ENCODE data around the gene CRACR2B. TPM values are rescaled to one million over a fixed set of nuclear protein-coding genes. Genes with fewer than 3 reads are reported as not detected.

CRACR2B gene
- total RNA-seq, 4 donors from 2014 or later = 0.48 to 5.7 (median 3.5) TPM

DNA sequence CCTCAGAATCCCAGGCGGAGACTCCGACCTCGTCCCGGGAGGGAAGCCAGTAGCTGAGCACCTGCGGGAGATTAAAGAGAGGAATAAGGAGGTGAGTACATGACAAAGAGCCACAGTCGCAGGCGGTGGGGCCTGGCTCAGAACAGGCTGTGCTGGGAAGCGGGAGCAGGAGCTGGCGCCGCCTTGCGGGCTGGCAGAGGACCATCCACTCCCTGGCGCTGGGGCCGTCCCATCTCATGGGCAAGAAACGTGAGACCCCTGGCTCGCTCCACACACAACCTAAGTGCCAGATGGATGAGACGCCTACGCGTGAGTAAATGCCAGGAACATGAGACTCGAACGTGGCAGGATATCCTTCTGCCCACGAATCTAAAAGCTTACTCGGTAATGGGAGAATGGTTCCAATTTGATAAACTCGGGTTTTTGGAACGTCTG is 44.1 kb upstream of the CRACR2B start:
- Histone ChIP-seq H3K27ac (peak overlapping the region in 3 of 4 donors; percentile 2 to 35 (median 32)), H3K27me3 (peaks cover 0 to 17% (median 0%) of the 10 kb centered on the region in 4 donors), H3K4me3 (peak overlapping the region in 1 of 4 donors; percentile 7), H3K36me3 (peaks cover 0 to 14% (median 0%) of the 10 kb centered on the region in 3 donors), H3K9me3 (no peaks in the 10 kb centered on the region), H3K4me1 (peaks cover 9 to 46% (median 20%) of the 10 kb centered on the region in 3 donors)
- intact Hi-C loops (cut with DNase I) = no loop called here
- 4 to 13% methylated on average over 19 to 21 of the region's 24 CpGs for WGBS, 2 donors
- no peak for TF ChIP-seq POLR2A (IDR thresholded peaks at IDR 0.05)
- TF ChIP-seq, protein P1, sequence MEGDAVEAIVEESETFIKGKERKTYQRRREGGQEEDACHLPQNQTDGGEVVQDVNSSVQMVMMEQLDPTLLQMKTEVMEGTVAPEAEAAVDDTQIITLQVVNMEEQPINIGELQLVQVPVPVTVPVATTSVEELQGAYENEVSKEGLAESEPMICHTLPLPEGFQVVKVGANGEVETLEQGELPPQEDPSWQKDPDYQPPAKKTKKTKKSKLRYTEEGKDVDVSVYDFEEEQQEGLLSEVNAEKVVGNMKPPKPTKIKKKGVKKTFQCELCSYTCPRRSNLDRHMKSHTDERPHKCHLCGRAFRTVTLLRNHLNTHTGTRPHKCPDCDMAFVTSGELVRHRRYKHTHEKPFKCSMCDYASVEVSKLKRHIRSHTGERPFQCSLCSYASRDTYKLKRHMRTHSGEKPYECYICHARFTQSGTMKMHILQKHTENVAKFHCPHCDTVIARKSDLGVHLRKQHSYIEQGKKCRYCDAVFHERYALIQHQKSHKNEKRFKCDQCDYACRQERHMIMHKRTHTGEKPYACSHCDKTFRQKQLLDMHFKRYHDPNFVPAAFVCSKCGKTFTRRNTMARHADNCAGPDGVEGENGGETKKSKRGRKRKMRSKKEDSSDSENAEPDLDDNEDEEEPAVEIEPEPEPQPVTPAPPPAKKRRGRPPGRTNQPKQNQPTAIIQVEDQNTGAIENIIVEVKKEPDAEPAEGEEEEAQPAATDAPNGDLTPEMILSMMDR (IDR thresholded peaks at IDR 0.05) = peak; percentile 34 to 88 (median 70)
- DNase-seq = no peak

DNA sequence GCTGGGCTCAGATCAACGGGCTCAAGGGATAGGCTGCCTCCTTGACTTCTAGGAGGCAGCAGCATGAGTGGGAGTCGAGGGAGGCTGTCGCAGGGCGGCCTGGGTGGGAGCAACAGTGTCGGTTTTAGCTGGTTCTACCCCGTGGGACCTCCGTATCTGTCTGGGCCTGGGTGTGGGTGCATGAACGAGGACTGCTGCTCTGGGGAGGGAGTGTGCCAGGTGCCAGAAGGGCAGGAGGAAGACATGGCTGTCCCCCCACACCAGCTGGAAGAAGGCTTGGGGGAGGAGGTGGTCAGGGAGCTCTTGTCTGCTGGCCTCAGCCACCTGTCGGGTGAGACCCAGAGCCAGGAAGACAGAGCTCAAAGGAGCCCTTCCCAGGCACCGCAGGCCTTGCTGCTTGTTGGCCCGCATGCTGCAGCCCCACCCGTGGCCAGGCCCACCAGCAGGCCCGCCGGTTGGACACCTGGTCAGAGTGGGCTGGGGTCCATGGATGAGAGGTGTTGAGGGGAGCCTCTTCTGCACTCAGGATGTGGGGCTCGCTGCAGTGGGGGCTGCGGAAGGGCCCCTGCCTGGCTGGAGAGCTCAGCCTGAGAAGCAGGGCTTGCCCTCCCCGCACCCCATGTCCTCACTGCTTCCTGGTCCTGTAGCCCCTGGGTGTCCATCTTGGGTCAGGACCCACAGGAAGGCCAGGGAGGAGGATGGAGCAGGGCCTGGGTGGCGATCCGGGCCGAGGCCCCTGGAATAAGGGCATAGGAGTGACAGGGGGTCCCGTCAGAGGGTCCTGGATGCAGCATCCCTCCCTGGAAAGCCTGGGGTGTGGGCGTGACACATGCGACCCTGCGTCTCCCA is 41.3 kb upstream of the CRACR2B start:
- intact Hi-C loops (cut with DNase I) = no loop called here
- 58 to 84% methylated on average over 4 to 7 of the region's 24 CpGs for WGBS, 2 donors
- TF ChIP-seq, protein P1 (IDR thresholded peaks at IDR 0.05) = no peak
- TF ChIP-seq POLR2A (IDR thresholded peaks at IDR 0.05) = no peak

DNA sequence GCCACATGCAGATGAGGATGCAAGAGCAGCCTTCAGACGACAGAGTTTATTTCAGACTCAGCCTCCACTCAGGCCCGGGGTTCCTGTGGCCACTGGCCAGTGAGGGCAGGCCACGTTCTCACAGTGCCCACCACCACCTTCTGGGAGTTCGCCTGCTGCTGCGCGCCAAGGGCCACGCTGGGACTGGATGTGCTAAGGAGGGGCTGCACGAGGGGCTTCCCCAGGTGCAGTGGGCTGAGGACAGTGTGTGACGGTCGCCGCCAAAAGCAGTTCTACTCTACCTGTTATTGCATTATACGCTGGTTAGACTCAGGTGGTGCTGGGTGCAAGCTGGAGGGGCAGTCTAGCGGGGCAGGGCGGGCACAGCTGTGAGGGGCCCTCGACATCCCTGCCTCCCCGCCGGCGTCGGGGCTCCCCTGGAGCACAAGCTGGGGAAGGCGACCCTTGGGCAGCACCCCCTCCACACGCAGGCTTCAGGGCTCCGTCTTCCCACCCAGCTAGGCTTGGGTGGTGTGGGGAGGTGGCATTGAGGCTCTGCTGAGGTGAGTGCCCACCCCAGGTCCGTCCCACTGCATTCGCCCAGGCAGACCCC is 40.5 kb upstream of the CRACR2B start:
- intact Hi-C loops (cut with DNase I) = no loop called here
- DNase-seq = no peak

More for the DNA sequence above, 41.3 kb upstream of the CRACR2B start:
- Histone ChIP-seq H3K4me3 (no peak overlapping the region), H3K27me3 (peaks cover 0 to 34% (median 3%) of the 10 kb centered on the region in 4 donors), H3K27ac (no peak overlapping the region), H3K36me3 (peaks cover 0 to 3% (median 1%) of the 10 kb centered on the region in 3 donors), H3K4me1 (peaks cover 0 to 45% (median 19%) of the 10 kb centered on the region in 3 donors), H3K9me3 (no peaks in the 10 kb centered on the region)
- no peak for DNase-seq

GRCh38 chr11:788009-788640 is 39.6 kb upstream of the CRACR2B start:
- no peak for DNase-seq
- Histone ChIP-seq H3K36me3 (peaks cover 3 to 19% (median 4%) of the 10 kb centered on the region in 3 donors), H3K4me3 (no peak overlapping the region), H3K27ac (no peak overlapping the region), H3K4me1 (peaks cover 0 to 28% (median 7%) of the 10 kb centered on the region in 3 donors), H3K27me3 (peaks cover 0 to 37% (median 3%) of the 10 kb centered on the region in 4 donors), H3K9me3 (no peaks in the 10 kb centered on the region)
- no peak for TF ChIP-seq POLR2A (IDR thresholded peaks at IDR 0.05)
- intact Hi-C loops (cut with DNase I) = no loop called here
- WGBS, 2 donors = 27 to 48% methylated on average over 3 to 6 of the region's 28 CpGs

More for the DNA sequence above, 40.5 kb upstream of the CRACR2B start:
- H3K4me3 ChIP-seq = no peak overlapping the region
- no peak overlapping the region for H3K27ac ChIP-seq
- H3K4me1 ChIP-seq = peaks cover 0 to 37% (median 17%) of the 10 kb centered on the region in 3 donors
- H3K27me3 ChIP-seq = peaks cover 0 to 37% (median 3%) of the 10 kb centered on the region in 4 donors
- TF ChIP-seq, protein P1 (IDR thresholded peaks at IDR 0.05) = no peak
- no peak for TF ChIP-seq POLR2A (IDR thresholded peaks at IDR 0.05)
- H3K36me3 ChIP-seq = peaks cover 0 to 10% (median 4%) of the 10 kb centered on the region in 3 donors
- H3K9me3 ChIP-seq = no peaks in the 10 kb centered on the region
- no CpG with 5 or more reads among the region's 24 CpGs for WGBS, 2 donors
